Cardiac fibroblast (primary cell): Measurements from ENCODE around the gene C16orf96.
A peak's percentile ranks its signal among the peaks of the same experiment; 100 is the strongest.

Experiments used
- DNase-seq, 2 donors: peaks; one replicate each; pipeline versions ENCODE4 v3.0.0 to v3.0.0-alpha.2; 2010; ENCODE audit warnings: low read depth in 2 of 2
- H3K4me3 ChIP-seq, 2 donors: replicated peaks in 1 of 2; 1 replicate in 1 of 2; 2 replicates in 1 of 2; pipeline ENCODE4 v1.5.1; 2011; ENCODE audit warnings: low read depth in 2 of 2, low read length in 2 of 2, mild to moderate bottlenecking in 2 of 2, moderate library complexity in 1 of 2
- CTCF ChIP-seq: IDR thresholded peaks from one replicate; pipeline ENCODE4 v1.5.1; 2011; ENCODE audit warnings: low read depth, mild to moderate bottlenecking, low read length, inconsistent platforms

Gene C16orf96

GRCh38 chr16:4611337-4612021, 55.3 kb downstream of the C16orf96 start:
- H3K4me3 ChIP-seq = no peak overlapping the region
- TF ChIP-seq CTCF = no peak
- peak; percentile 57 to 59 for DNase-seq

- no peak for TF ChIP-seq CTCF
- H3K4me3 ChIP-seq = peak overlapping the region in 1 of 2 donors; percentile 80
- no peak for DNase-seq
These were observed 56.4 kb downstream of the C16orf96 start for GRCh38 chr16:4612474-4612931.

- H3K4me3 ChIP-seq = peak overlapping the region; percentile 71 to 80
- DNase-seq = no peak
- TF ChIP-seq CTCF = no peak
These were observed 57.0 kb downstream of the C16orf96 start for GRCh38 chr16:4612977-4613635.

GRCh38 chr16:4613636-4614570, 57.8 kb downstream of the C16orf96 start:
- TF ChIP-seq CTCF = no peak
- DNase-seq = peak; percentile 37 to 54
- H3K4me3 ChIP-seq = peak overlapping the region; percentile 71 to 80

- peak; percentile 90 to 91 for DNase-seq
- TF ChIP-seq CTCF = no peak
- H3K4me3 ChIP-seq = peak within 1 kb of the TSS; percentile 71 to 80
These were observed 58.6 kb downstream of the C16orf96 start, which contains the start of gene UBALD1 for GRCh38 chr16:4614571-4615383. TSS of gene UBALD1 (minus strand) at chr16:4614888. CDS start at chr16:4614797, 91 bp downstream.
